H4 (cell line): ENCODE measurements around the gene CCDC80. TPM values are rescaled to one million over a fixed set of nuclear protein-coding genes. Genes with fewer than 3 reads are reported as not detected.
"Not testable (repeated sequence)": the region's sequence is repeated elsewhere in the genome, so short reads cannot be mapped to it uniquely, and the experiment has no call there.

Source experiments
- DNase-seq: peaks from one replicate; pipeline ENCODE4 v3.0.0-alpha.2; 2015; ENCODE audit warnings: low spot score
- total RNA-seq: library from RNA; depleted of rRNA; stranded (reverse); fragments of >200 nt; shearing (Covaris generic); gene quantifications from 2 replicates; pipeline ENCODE4 v1.2.3, GENCODE V29; 2014

The CCDC80 gene
- total RNA-seq, 1 experiment from 2014 or later = 31.7 TPM

- DNase-seq = no peak
Observed at GRCh38 chr3:112587336-112587735, 53.6 kb downstream of the CCDC80 start.

DNA sequence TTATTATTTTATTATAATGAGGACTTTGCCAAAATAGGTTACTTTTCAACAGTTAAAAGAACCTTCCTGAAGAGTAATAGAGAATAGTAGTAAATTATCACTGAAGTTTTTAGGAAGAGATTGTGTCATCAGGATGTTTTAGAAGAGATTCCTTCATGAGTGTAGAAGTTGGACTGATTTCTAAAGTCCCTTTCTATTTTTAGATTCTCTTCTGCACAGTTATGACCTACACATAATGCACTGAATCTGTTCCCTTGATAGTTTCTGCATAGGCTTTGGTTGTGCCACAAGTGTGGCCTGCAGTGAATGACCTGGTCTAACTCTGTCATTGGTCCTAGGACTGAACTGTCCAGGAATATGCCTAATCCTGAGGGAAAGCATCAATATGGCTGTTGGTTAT is 55.2 kb downstream of the CCDC80 start:
- no peak for DNase-seq

GRCh38 chr3:112583105-112583504 is 57.8 kb downstream of the CCDC80 start:
- no peak for DNase-seq

- DNase-seq = peak; percentile 63
Observed at GRCh38 chr3:112582244-112582874, 58.6 kb downstream of the CCDC80 start.

DNA sequence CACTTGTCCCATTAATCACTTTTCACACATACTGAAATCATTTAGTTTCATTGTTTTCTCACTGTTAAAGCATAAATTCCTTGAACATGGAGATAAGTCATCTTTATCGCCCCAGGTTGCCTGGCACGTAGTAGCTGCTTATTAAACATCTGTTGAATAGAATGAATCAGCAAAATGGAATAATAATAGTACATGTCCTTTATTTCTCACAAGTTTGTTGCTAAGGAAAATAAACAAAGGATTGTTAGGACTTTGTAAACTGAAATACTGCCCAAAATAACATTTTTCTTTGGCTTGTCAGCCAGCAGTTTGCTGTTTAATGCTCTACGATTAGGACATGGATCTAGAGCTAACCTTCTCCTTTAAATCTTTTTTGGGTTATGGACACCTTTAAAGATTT is 61.2 kb downstream of the CCDC80 start:
- no peak for DNase-seq

DNA sequence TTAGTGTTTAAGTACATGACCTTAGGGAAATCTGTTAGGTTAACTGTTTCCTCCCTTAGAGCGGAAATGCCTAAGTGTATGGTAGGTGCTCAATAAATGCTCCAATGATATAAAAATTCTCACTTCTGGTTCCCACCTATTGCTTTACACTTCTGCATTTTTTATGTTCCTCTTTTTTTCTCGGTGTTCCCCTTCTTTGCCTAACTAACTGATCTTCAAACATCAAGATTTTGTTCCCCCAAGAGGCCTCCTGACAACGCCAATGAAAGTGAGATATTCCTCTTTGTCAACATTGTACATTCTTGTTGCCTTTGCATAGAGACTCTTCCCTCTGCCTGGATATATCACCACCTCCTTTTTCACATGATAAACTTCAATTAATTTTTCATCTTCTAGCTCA is 61.7 kb downstream of the CCDC80 start:
- DNase-seq = no peak

- no peak for DNase-seq
Observed at GRCh38 chr3:112572701-112573100, 68.2 kb downstream of the CCDC80 start.

- DNase-seq = no peak
Observed at GRCh38 chr3:112569265-112569664, 71.7 kb downstream of the CCDC80 start.

- no peak for DNase-seq
Observed at GRCh38 chr3:112568642-112569041, 72.3 kb downstream of the CCDC80 start.

- DNase-seq = no peak
Observed at GRCh38 chr3:112564940-112565305, 76.0 kb downstream of the CCDC80 start.

GRCh38 chr3:112564247-112564939 is 76.5 kb downstream of the CCDC80 start:
- DNase-seq = not testable (repeated sequence)

GRCh38 chr3:112561734-112562529 is 79.0 kb downstream of the CCDC80 start, which contains the start of the genes ATG3 and SLC35A5:
ATG3 (minus strand) TSS chr3:112561962; CDS start chr3:112561528, 434 bp downstream.
SLC35A5 (plus strand) TSS chr3:112562045; CDS start chr3:112563404, 1,359 bp downstream.
- DNase-seq = peak; percentile 97

- DNase-seq = no peak
Observed at GRCh38 chr3:112561484-112561733, 79.5 kb downstream of the CCDC80 start.

DNA sequence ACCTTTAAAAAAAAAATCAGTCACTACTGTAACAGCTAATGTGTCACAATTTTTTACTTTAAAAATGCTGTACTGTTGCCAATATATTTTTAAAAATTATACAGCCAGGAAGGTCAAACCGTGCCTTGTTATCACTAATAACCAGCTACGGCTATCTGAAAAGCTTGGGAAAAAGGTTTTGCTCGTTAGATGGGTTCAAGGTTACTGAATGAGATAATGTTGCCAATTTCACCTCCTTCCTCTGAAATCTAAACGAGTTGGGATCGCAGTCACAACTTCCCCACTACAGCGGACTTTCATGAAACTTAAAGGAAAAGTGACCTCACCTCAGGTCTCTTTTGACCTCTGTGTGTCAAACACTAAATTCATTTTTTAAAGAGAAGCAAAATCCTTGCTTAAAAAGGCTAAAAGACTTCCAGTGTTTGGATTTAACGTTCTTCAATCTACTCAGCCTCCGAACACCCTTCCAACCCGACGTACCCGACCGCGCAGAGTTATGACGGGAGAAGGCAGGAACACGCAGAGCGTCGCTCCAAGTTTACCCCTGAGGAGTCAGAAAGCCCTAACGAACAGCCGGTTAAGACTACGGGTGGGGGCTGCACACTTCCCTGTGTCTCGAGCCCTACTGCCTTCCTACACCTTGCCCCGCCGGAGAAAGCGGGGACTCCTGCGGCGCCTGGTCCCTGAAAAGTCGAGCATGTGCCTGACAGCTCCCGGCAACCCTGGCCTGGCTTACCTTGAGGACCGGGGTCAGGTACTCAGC is 80.0 kb downstream of the CCDC80 start:
- peak; percentile 74 for DNase-seq

DNA sequence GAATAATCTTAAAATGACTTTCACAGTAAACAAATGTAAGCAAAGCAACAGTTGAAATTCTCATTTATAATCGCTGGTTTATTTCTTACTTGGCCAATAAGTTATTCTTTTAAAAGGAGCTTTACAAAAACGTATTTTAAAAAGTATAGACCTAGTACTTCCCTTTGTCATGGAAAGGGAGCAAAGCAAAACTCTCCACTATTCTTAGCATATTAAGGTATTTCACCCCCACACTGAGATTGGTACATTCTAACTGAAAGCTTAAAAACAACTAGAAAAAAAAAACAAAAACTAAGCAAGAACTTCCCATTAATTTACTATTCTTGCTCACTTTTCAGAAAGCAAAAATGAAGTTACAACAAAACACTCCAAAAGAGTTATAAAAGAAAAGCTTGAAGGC is 80.6 kb downstream of the CCDC80 start:
- DNase-seq = no peak

GRCh38 chr3:112557976-112558375 is 83.0 kb downstream of the CCDC80 start:
- DNase-seq = no peak

DNA sequence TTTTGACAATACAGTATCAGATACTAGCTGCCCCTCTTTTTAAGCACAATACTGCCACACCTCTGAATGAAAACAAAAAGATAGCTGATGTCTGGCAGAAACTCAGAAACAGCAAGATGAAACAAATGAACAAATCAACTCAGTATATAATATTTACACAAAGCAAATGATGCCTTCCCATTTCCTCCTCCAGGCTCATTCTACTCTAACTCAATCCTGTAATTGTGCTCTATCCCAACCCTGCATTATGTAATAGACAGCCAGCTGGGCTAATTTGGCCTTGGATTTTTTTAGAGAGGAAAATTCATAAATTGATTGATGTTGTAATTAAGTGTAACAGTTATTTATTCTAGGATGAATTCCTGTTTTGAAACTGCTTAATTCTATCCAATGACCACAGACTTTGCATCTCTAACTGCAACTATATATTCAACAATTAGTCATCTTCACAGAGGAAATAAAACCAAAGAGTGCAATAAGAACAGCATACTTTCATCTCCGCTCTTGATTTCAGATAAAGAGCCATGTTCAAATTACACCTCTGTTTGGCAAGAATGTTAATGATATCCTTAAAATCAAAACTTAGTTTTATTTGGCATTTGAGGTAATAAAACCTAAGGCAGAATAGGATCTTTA is 85.3 kb downstream of the CCDC80 start:
- no peak for DNase-seq

DNA sequence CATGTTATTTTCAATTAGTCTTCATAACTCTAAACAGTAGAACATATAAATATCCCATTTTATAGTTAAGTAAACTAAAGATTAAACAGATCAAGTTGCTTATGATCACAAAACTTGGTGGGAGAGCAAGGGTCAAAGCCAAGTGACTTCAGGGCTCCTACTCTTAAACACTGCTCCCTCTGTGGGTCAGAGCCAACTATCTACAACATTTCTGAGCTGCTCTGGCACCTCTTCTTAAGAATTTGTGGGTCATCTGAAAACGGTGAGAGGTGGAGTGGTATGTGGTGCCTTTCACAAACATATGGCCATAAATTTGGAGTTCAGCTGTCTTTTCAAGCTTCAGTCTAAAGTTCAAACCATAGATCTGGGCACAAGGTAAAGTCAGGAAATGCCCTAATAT is 90.1 kb downstream of the CCDC80 start:
- no peak for DNase-seq
